ENCODE results near the gene PNPLA7. TPM values are rescaled to one million over a fixed set of nuclear protein-coding genes. Genes with fewer than 3 reads are reported as not detected.
A peak's percentile ranks its signal among the peaks of the same experiment; 100 is the strongest.

PNPLA7 gene
- total RNA-seq, 1 experiment from 2014 or later, result 1.8 TPM

DNA sequence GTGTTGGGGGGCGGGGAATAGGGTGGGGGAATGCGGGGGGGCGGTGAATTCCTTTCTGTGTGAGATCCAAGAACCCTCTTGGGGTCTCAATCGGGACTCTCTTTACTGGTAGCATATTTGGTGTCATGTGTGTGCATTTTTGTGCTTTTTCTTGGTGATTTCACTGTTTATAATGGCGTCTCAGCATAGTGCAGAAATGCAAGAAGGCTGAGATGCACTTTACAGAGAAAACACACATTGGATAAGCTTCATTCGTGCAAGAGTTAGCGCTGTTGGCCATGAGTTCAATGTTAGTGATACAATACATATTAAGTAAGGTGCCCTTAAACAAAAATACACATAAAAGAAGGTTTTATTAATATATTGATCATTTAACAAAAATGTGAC, 108.3 kb downstream of the PNPLA7 start:
- peaks cover 21 to 44% of the 10 kb centered on the region in 2 experiments for H3K4me1 ChIP-seq (ENCODE audit: control insufficient read depth in 1 of 2, insufficient read depth in 2 of 2, low read length in 2 of 2)
- no peak overlapping the region for H3K27ac ChIP-seq (ENCODE audit: low read depth, low read length)
- peak overlapping the region; percentile 89 for H3K4me2 ChIP-seq (ENCODE audit: low read length)
- H2AFZ ChIP-seq (ENCODE audit: low read depth, low read length, poor library complexity, severe bottlenecking), result peak overlapping the region; percentile 97
- no peaks in the 10 kb centered on the region for H3K79me2 ChIP-seq (ENCODE audit: insufficient read depth, low read length)
- no TSS peak for BruUV-seq (replicated peaks)
- TF ChIP-seq SP1 (IDR thresholded peaks at IDR 0.05; ENCODE audit: low read depth) (0 out of 2 replicates have a peak, but pooled peaks have one; percentile 8), ZNF274 (IDR thresholded peaks at IDR 0.05; ENCODE audit: low read depth, low read length) (no peak)
- no peaks in the 10 kb centered on the region for H3K27me3 ChIP-seq (ENCODE audit: insufficient read depth, low read length)
- no peaks in the 10 kb centered on the region for H3K36me3 ChIP-seq (ENCODE audit: control insufficient read depth in 1 of 2, insufficient read depth in 2 of 2, low read length in 2 of 2)
- DNase-seq (ENCODE audit: low read depth, low spot score), result no peak
- ChIA-PET RAD21 (ENCODE audit: low non-redundant PET in 1 of 2, low total read pairs in 2 of 2, uncharacterized antibody in 2 of 2, unreplicated experiment in 2 of 2) (interaction anchor here in 1 of 2 experiments (0.7 kb wide), 1 partner anchor 19 kb away, joined by 3 read pairs; the partner anchor contains the start of gene EXD3), CTCF (interaction anchor here (1.5 kb wide), 1 partner anchor 19 kb away, joined by 10 read pairs; the partner anchor contains the start of genes EXD3 and NOXA1), POLR2A (interaction anchor here (0.9 to 1.2 kb wide), 3 partner anchors 12 to 201 kb away, joined by 3 read pairs; partner anchors contain the start of gene TUBB4B)
- 0 out of 2 replicates have a peak, but pooled peaks have one; percentile 0 for ATAC-seq
- no peaks in the 10 kb centered on the region for H3K9me2 ChIP-seq (ENCODE audit: insufficient read depth)
- H4K20me1 ChIP-seq (ENCODE audit: insufficient read depth), result no peaks in the 10 kb centered on the region
- intact Hi-C loops (cut with micrococcal nuclease), result no loop called here
- H3K9me3 ChIP-seq (ENCODE audit: control insufficient read depth in 1 of 2, insufficient read depth in 1 of 2, low read depth in 1 of 2, low read length in 2 of 2), result no peaks in the 10 kb centered on the region
- peak overlapping the region; percentile 26 to 33; a peak in 3 of 4 replicates for H3K4me3 ChIP-seq (replicated peaks in 1 of 2; ENCODE audit: low read depth in 1 of 2, low read length in 2 of 2)
- H3K9ac ChIP-seq (ENCODE audit: low read length), result peak overlapping the region; percentile 23; the same call in 1 of the 2 replicates

DNA sequence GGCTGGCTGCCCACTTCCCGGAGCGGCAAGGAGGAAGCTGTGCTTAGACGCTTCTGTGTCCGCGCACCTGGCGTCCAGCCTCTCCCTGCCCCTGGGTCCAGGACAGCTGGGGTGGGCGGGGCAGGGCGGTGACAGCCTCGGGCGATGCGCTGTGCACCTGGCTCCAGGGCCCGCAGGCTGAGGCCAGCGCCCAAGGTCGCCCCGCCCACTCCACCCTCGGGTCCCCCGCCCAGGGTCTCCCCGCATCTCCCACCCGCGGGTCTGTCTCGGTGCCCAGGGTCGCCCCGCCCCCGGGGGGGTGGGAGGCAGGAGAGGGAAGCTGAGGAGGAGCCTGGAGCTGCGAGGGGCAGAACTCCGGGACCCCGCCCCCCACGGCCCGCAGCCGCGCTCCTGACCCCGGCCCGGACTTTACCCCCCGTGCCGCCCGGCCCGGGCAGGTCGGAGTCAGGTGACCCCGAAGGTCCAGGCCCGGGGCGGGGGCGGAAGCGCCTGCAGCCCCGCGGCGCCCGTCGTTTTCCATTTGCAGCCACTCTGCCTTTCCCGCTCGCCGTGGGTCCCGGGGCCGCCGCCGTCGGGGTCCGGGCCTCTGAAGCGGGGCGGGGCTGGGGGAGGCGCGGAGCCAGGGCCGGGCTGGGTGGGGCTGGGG, 108.8 kb downstream of the PNPLA7 start, which contains the start of gene ENTPD8:
ENTPD8 (minus strand) TSS at position 69 of the 646 bp plus-strand sequence. CDS start 3,072 bp downstream, outside the sequence.
- peak within 1 kb of the TSS; percentile 23; the same call in 1 of the 2 replicates for H3K9ac ChIP-seq (ENCODE audit: low read length)
- H3K27ac ChIP-seq (ENCODE audit: low read depth, low read length), result peak within 1 kb of the TSS; percentile 45; the same call in 1 of the 2 replicates
- ChIA-PET CTCF (interaction anchor here (1.5 kb wide), 1 partner anchor 18 kb away, joined by 10 read pairs; the partner anchor contains the start of genes EXD3 and NOXA1), POLR2A (interaction anchor here (0.6 to 1.2 kb wide), 6 partner anchors 9 to 201 kb away, joined by 3 to 4 read pairs (median 3); partner anchors contain the start of genes NSMF and TUBB4B), RAD21 (ENCODE audit: low non-redundant PET in 1 of 2, low total read pairs in 2 of 2, uncharacterized antibody in 2 of 2, unreplicated experiment in 2 of 2) (interaction anchor here in 1 of 2 experiments (0.7 kb wide), 1 partner anchor 19 kb away, joined by 3 read pairs; the partner anchor contains the start of gene EXD3)
- no peaks in the 10 kb centered on the region for H3K9me3 ChIP-seq (ENCODE audit: control insufficient read depth in 1 of 2, insufficient read depth in 1 of 2, low read depth in 1 of 2, low read length in 2 of 2)
- intact Hi-C loops (cut with micrococcal nuclease), result no loop called here
- TF ChIP-seq FOSL1 (IDR thresholded peaks at IDR 0.05; ENCODE audit: low read depth), result no peak
- TF ChIP-seq, protein P1, sequence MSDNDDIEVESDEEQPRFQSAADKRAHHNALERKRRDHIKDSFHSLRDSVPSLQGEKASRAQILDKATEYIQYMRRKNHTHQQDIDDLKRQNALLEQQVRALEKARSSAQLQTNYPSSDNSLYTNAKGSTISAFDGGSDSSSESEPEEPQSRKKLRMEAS (IDR thresholded peaks at IDR 0.05), result 0 out of 2 replicates have a peak, but pooled peaks have one; percentile 16
- H2AFZ ChIP-seq (ENCODE audit: low read depth, low read length, poor library complexity, severe bottlenecking), result peak within 1 kb of the TSS; percentile 97
- peak within 1 kb of the TSS; percentile 89 for H3K4me2 ChIP-seq (ENCODE audit: low read length)
- ATAC-seq, result peak; percentile 83
- H3K4me1 ChIP-seq (ENCODE audit: control insufficient read depth in 1 of 2, insufficient read depth in 2 of 2, low read length in 2 of 2), result peaks cover 26 to 47% of the 10 kb centered on the region in 2 experiments
- no peaks in the 10 kb centered on the region for H3K79me2 ChIP-seq (ENCODE audit: insufficient read depth, low read length)
- H3K4me3 ChIP-seq (replicated peaks in 1 of 2; ENCODE audit: low read depth in 1 of 2, low read length in 2 of 2), result peak within 1 kb of the TSS; percentile 35 to 57
- H3K9me2 ChIP-seq (ENCODE audit: insufficient read depth), result no peaks in the 10 kb centered on the region
- no peaks in the 10 kb centered on the region for H3K36me3 ChIP-seq (ENCODE audit: control insufficient read depth in 1 of 2, insufficient read depth in 2 of 2, low read length in 2 of 2)
- no peaks in the 10 kb centered on the region for H3K27me3 ChIP-seq (ENCODE audit: insufficient read depth, low read length)
- no peak for DNase-seq (ENCODE audit: low read depth, low spot score)
- H4K20me1 ChIP-seq (ENCODE audit: insufficient read depth), result no peaks in the 10 kb centered on the region
- no TSS peak for BruUV-seq (replicated peaks)
